Uterus (tissue), 4 donors: Measurements from ENCODE around the gene TLR10. TPM values are rescaled to one million over a fixed set of nuclear protein-coding genes. Genes with fewer than 3 reads are reported as not detected.
"Not testable (repeated sequence)": the region's sequence is repeated elsewhere in the genome, so short reads cannot be mapped to it uniquely, and the experiment has no call there.

ENCODE experiments used
- DNase-seq, 2 donors: peaks; one replicate each; pipeline ENCODE4 v3.0.0-alpha.2; 2019 to 2020
- H3K27ac ChIP-seq, 2 donors: fragments of 200-600 bp; sonication (generic); 1 replicate in 1 of 2; 2 replicates in 1 of 2; pipeline ENCODE4 v1.5.1; 2016 to 2018
- H3K27me3 ChIP-seq, 2 donors: fragments of 200-600 bp; sonication (generic); one replicate each; pipeline ENCODE4 v1.5.1; 2018 to 2019; ENCODE audit warnings: control low read depth in 1 of 2
- H3K36me3 ChIP-seq, 2 donors: fragments of 200-600 bp; sonication (generic); one replicate each; pipeline ENCODE4 v1.5.1; 2019; ENCODE audit warnings: control low read depth in 1 of 2
- H3K4me1 ChIP-seq, 2 donors: fragments of 200-600 bp; sonication (generic); one replicate each; pipeline ENCODE4 v1.5.1; 2018 to 2019; ENCODE audit warnings: control low read depth in 1 of 2
- H3K4me3 ChIP-seq, 2 donors: fragments of 200-600 bp; sonication (generic); 1 replicate in 1 of 2; 2 replicates in 1 of 2; pipeline ENCODE4 v1.5.1; 2018 to 2019; ENCODE audit warnings: mild to moderate bottlenecking in 1 of 2
- H3K9me3 ChIP-seq, 2 donors: fragments of 200-600 bp; sonication (generic); one replicate each; pipeline ENCODE4 v1.5.1; 2019; ENCODE audit warnings: control low read depth in 1 of 2
- CTCF ChIP-seq, 4 experiments: fragments of 200-600 bp in 2 of 4; fragments of 450-650 bp in 2 of 4; sonication (generic) in 2 of 4; IDR thresholded peaks; one replicate each; pipeline ENCODE4 v1.5.1; 2016 to 2019; ENCODE audit warnings: antibody characterized with exemption in 4 of 4, mild to moderate bottlenecking in 2 of 4, moderate library complexity in 1 of 4
- POLR2A ChIP-seq, 2 donors: fragments of 450-650 bp; IDR thresholded peaks; one replicate each; pipeline ENCODE4 v1.6.1; 2016; ENCODE audit warnings: antibody characterized with exemption in 2 of 2, mild to moderate bottlenecking in 1 of 2, moderate library complexity in 1 of 2
- intact Hi-C: fragments of 100-400 bp; cut with DNase I; formaldehyde crosslinking; loops from one replicate; pipeline ENCODE4 v1.15.1; 2023; ENCODE audit warnings: low total_unique reads
- total RNA-seq, 4 donors: library from RNA; depleted of rRNA in 3 of 4; stranded (reverse); fragments of >200 nt in 3 of 4; gene quantifications; one replicate each; pipeline versions ENCODE4 v1.1.0 to v1.2.4, GENCODE V29; 2014 to 2023
- donor health status: DM: yes; HTN: yes; CAD: no.

TLR10 gene
- total RNA-seq, 4 donors from 2014 or later, result 2.0 TPM; not detected in 3

GRCh38 chr4:38769857-38770256 lies 12.9 kb downstream of the TLR10 start:
- no peak for DNase-seq
- no peak overlapping the region for H3K27ac ChIP-seq
- intact Hi-C loops, result no loop called here

GRCh38 chr4:38769441-38769840 lies 13.3 kb downstream of the TLR10 start:
- Histone ChIP-seq H3K27me3 (no peaks in the 10 kb centered on the region), H3K36me3 (no peaks in the 10 kb centered on the region), H3K9me3 (no peaks in the 10 kb centered on the region), H3K4me1 (no peaks in the 10 kb centered on the region), H3K4me3 (no peak overlapping the region), H3K27ac (peak overlapping the region; percentile 9 to 16)
- DNase-seq, result no peak
- intact Hi-C loops, result no loop called here
- no peak for TF ChIP-seq CTCF (IDR thresholded peaks at IDR 0.05)

More at GRCh38 chr4:38769857-38770256, 12.9 kb downstream of the TLR10 start:
- no peak for TF ChIP-seq CTCF (IDR thresholded peaks at IDR 0.05)
- TF ChIP-seq POLR2A (IDR thresholded peaks at IDR 0.05), result no peak
- no peaks in the 10 kb centered on the region for H3K4me1 ChIP-seq
- no peaks in the 10 kb centered on the region for H3K27me3 ChIP-seq
- H3K36me3 ChIP-seq, result no peaks in the 10 kb centered on the region
- no peaks in the 10 kb centered on the region for H3K9me3 ChIP-seq
- H3K4me3 ChIP-seq, result no peak overlapping the region

GRCh38 chr4:38768968-38769394 lies 13.8 kb downstream of the TLR10 start:
- H3K36me3 ChIP-seq, result no peaks in the 10 kb centered on the region
- intact Hi-C loops, result no loop called here
- no peaks in the 10 kb centered on the region for H3K27me3 ChIP-seq
- TF ChIP-seq CTCF (IDR thresholded peaks at IDR 0.05), result no peak
- TF ChIP-seq POLR2A (IDR thresholded peaks at IDR 0.05), result no peak
- peak overlapping the region; percentile 9 to 16 for H3K27ac ChIP-seq
- H3K9me3 ChIP-seq, result no peaks in the 10 kb centered on the region
- H3K4me3 ChIP-seq, result no peak overlapping the region
- no peaks in the 10 kb centered on the region for H3K4me1 ChIP-seq
- DNase-seq, result no peak

DNA sequence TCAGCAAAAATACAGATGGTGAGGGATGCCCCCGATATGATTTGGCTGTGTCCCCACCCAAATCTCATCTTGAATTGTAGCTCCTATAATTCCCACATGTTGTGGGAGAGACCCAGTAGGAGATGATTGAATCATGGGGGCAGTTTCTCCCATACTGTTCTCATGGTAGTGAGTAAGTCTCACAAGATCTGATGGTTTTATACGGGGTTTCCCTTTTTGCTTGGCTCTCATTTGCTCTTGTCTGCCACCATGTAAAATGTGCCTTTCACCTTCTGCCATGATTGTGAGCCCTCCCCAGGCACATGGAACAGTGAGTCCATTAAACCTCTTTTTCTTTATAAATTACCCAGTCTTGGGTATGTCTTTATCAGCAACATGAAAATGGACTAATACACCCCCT lies 15.8 kb downstream of the TLR10 start:
- H3K4me1 ChIP-seq, H3K4me3 ChIP-seq, H3K9me3 ChIP-seq, H3K27me3 ChIP-seq, H3K36me3 ChIP-seq, H3K27ac ChIP-seq, intact Hi-C loops, DNase-seq: not testable (repeated sequence)

GRCh38 chr4:38765382-38765781 lies 17.4 kb downstream of the TLR10 start:
- Histone ChIP-seq H3K27ac (no peak overlapping the region), H3K36me3 (no peaks in the 10 kb centered on the region), H3K9me3 (no peaks in the 10 kb centered on the region), H3K27me3 (no peaks in the 10 kb centered on the region), H3K4me1 (no peaks in the 10 kb centered on the region), H3K4me3 (no peak overlapping the region)
- intact Hi-C loops, result no loop called here
- no peak for TF ChIP-seq CTCF (IDR thresholded peaks at IDR 0.05)
- TF ChIP-seq POLR2A (IDR thresholded peaks at IDR 0.05), result no peak
- no peak for DNase-seq

GRCh38 chr4:38764277-38764676 lies 18.5 kb downstream of the TLR10 start:
- intact Hi-C loops, result no loop called here
- no peak overlapping the region for H3K27ac ChIP-seq
- no peak overlapping the region for H3K4me3 ChIP-seq
- TF ChIP-seq POLR2A (IDR thresholded peaks at IDR 0.05) (no peak), CTCF (IDR thresholded peaks at IDR 0.05) (no peak)
- no peaks in the 10 kb centered on the region for H3K9me3 ChIP-seq
- H3K36me3 ChIP-seq, result no peaks in the 10 kb centered on the region
- DNase-seq, result no peak
- no peaks in the 10 kb centered on the region for H3K4me1 ChIP-seq
- H3K27me3 ChIP-seq, result no peaks in the 10 kb centered on the region
